ENCODE measurements around the gene ROR2.

- TF ChIP-seq POLR2A (IDR thresholded peaks at IDR 0.05; ENCODE audit: low read depth, low read length) (no peak), TAF1 (IDR thresholded peaks at IDR 0.05; ENCODE audit: low read depth, low read length) (no peak), POLR2AphosphoS5 (IDR thresholded peaks at IDR 0.05; ENCODE audit: low read depth, low read length) (no peak), PAX5 (IDR thresholded peaks at IDR 0.05; ENCODE audit: insufficient read depth, low read length, severe bottlenecking) (no peak), POU2F2 (IDR thresholded peaks at IDR 0.05; ENCODE audit: low read depth, low read length) (no peak)
These were observed 223.5 kb downstream of the ROR2 start for GRCh38 chr9:91726406-91727100.
